ENCODE measurements around the gene MEGF9. TPM values are rescaled to one million over a fixed set of nuclear protein-coding genes. Genes with fewer than 3 reads are reported as not detected.
A peak's percentile ranks its signal among the peaks of the same experiment; 100 is the strongest.

MEGF9 gene
- polyA plus RNA-seq, 1 of the 3 experiments (the other 2 are of a cell fraction) = 1.8 TPM

DNA sequence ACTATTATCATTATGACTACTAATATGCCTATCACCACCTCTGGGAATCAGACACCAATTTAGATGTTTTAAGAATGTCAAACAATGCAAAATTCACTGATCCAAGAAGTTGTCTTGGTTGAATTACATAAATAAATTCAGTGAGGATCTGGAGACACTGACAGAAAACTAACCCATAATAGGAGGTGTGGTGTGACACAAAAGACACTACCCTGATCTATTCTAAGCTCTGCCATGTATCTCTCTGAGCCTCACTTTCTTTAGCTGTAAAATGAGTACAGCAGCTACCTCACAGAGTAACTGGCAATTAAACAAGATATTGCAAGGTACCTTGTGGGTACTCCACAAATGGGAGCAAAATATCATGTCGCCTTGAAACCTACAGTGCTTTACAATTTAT is 141.8 kb downstream of the MEGF9 start:
- CTCF ChIA-PET = no interaction called here
- TF ChIP-seq, protein P1, sequence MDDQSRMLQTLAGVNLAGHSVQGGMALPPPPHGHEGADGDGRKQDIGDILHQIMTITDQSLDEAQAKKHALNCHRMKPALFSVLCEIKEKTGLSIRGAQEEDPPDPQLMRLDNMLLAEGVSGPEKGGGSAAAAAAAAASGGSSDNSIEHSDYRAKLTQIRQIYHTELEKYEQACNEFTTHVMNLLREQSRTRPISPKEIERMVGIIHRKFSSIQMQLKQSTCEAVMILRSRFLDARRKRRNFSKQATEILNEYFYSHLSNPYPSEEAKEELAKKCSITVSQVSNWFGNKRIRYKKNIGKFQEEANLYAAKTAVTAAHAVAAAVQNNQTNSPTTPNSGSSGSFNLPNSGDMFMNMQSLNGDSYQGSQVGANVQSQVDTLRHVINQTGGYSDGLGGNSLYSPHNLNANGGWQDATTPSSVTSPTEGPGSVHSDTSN (IDR thresholded peaks at IDR 0.05) = no peak
- TF ChIP-seq ELF1 (IDR thresholded peaks at IDR 0.05) (no peak), RFX5 (IDR thresholded peaks at IDR 0.05; ENCODE audit: low read length) (no peak), TAF1 (IDR thresholded peaks at IDR 0.05; ENCODE audit: borderline replicate concordance, low read depth, low read length) (no peak), NRF1 (IDR thresholded peaks at IDR 0.05; ENCODE audit: low read depth, low read length) (no peak), SMC3 (IDR thresholded peaks at IDR 0.05; ENCODE audit: low read depth, low read length) (no peak), TCF12 (IDR thresholded peaks at IDR 0.05) (no peak), FOSL2 (IDR thresholded peaks at IDR 0.05; ENCODE audit: borderline replicate concordance, low read depth) (no peak), CHD2 (IDR thresholded peaks at IDR 0.05; ENCODE audit: low read length, partially characterized antibody) (no peak), JUND (IDR thresholded peaks at IDR 0.05) (no peak), NFIC (IDR thresholded peaks at IDR 0.05; ENCODE audit: borderline replicate concordance) (no peak), YY1 (IDR thresholded peaks at IDR 0.05; ENCODE audit: low read depth) (no peak)
- TF ChIP-seq, protein P2, sequence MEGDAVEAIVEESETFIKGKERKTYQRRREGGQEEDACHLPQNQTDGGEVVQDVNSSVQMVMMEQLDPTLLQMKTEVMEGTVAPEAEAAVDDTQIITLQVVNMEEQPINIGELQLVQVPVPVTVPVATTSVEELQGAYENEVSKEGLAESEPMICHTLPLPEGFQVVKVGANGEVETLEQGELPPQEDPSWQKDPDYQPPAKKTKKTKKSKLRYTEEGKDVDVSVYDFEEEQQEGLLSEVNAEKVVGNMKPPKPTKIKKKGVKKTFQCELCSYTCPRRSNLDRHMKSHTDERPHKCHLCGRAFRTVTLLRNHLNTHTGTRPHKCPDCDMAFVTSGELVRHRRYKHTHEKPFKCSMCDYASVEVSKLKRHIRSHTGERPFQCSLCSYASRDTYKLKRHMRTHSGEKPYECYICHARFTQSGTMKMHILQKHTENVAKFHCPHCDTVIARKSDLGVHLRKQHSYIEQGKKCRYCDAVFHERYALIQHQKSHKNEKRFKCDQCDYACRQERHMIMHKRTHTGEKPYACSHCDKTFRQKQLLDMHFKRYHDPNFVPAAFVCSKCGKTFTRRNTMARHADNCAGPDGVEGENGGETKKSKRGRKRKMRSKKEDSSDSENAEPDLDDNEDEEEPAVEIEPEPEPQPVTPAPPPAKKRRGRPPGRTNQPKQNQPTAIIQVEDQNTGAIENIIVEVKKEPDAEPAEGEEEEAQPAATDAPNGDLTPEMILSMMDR (IDR thresholded peaks at IDR 0.05) = no peak
- TF ChIP-seq, protein P3, sequence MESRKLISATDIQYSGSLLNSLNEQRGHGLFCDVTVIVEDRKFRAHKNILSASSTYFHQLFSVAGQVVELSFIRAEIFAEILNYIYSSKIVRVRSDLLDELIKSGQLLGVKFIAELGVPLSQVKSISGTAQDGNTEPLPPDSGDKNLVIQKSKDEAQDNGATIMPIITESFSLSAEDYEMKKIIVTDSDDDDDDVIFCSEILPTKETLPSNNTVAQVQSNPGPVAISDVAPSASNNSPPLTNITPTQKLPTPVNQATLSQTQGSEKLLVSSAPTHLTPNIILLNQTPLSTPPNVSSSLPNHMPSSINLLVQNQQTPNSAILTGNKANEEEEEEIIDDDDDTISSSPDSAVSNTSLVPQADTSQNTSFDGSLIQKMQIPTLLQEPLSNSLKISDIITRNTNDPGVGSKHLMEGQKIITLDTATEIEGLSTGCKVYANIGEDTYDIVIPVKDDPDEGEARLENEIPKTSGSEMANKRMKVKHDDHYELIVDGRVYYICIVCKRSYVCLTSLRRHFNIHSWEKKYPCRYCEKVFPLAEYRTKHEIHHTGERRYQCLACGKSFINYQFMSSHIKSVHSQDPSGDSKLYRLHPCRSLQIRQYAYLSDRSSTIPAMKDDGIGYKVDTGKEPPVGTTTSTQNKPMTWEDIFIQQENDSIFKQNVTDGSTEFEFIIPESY (IDR thresholded peaks at IDR 0.05; ENCODE audit: borderline replicate concordance, low read depth) = no peak
- TF ChIP-seq, protein P4, sequence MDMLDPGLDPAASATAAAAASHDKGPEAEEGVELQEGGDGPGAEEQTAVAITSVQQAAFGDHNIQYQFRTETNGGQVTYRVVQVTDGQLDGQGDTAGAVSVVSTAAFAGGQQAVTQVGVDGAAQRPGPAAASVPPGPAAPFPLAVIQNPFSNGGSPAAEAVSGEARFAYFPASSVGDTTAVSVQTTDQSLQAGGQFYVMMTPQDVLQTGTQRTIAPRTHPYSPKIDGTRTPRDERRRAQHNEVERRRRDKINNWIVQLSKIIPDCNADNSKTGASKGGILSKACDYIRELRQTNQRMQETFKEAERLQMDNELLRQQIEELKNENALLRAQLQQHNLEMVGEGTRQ (IDR thresholded peaks at IDR 0.05; ENCODE audit: borderline replicate concordance, low read depth, low read length) = no peak
- TF ChIP-seq, protein P5, sequence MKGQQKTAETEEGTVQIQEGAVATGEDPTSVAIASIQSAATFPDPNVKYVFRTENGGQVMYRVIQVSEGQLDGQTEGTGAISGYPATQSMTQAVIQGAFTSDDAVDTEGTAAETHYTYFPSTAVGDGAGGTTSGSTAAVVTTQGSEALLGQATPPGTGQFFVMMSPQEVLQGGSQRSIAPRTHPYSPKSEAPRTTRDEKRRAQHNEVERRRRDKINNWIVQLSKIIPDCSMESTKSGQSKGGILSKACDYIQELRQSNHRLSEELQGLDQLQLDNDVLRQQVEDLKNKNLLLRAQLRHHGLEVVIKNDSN (IDR thresholded peaks at IDR 0.05; ENCODE audit: borderline replicate concordance, low read depth) = no peak
- H3K79me2 ChIP-seq (ENCODE audit: insufficient read depth) = peaks cover 61% of the 10 kb centered on the region

More for the DNA sequence above, 141.8 kb downstream of the MEGF9 start:
- no peaks in the 10 kb centered on the region for H3K27me3 ChIP-seq (ENCODE audit: insufficient read depth)
- peaks cover 6% of the 10 kb centered on the region; the same call in 1 of the 2 replicates for H4K20me1 ChIP-seq (ENCODE audit: insufficient read depth)
- no peaks in the 10 kb centered on the region for H3K9me2 ChIP-seq
- 93% methylated on average over 1 of the region's 1 CpG for WGBS (ENCODE audit: low lambda C conversion rate)
- H3K4me3 ChIP-seq (ENCODE audit: low read depth in 2 of 2, low read length in 1 of 2) = no peak overlapping the region
- peaks cover 0 to 16% of the 10 kb centered on the region in 2 experiments; a peak in 1 of 4 replicates for H3K4me1 ChIP-seq (ENCODE audit: control insufficient read depth in 1 of 2, insufficient read depth in 2 of 2, low read depth in 1 of 2, low read length in 1 of 2)
- DNase-seq = no peak
- H3K27ac ChIP-seq (ENCODE audit: low read depth in 2 of 2, low read length in 1 of 2) = peak overlapping the region in 1 of 2 experiments; percentile 67; a peak in 1 of 4 replicates
- POLR2A ChIA-PET = no interaction called here
- no peaks in the 10 kb centered on the region for H3K9me3 ChIP-seq
- H2AFZ ChIP-seq (ENCODE audit: low read depth) = no peak overlapping the region
- H3K4me2 ChIP-seq = no peak overlapping the region
- no peak overlapping the region for H3K9ac ChIP-seq
- peaks cover 3% of the 10 kb centered on the region for H3F3A ChIP-seq (replicated peaks; ENCODE audit: insufficient read depth)
- H3K36me3 ChIP-seq (replicated peaks in 1 of 2; ENCODE audit: control insufficient read depth in 1 of 2, insufficient read depth in 2 of 2, low read length in 1 of 2) = peaks cover 20 to 33% of the 10 kb centered on the region in 2 experiments

Measured in SK-N-SH (cell line).